Erythroblast (primary cell): ENCODE data around the gene P2RY8.
"Not testable (repeated sequence)": the region's sequence is repeated elsewhere in the genome, so short reads cannot be mapped to it uniquely, and the experiment has no call there.

Experiments
- DNase-seq, 2 experiments: peaks; one replicate each; lab custom pipeline; 2025; lab: John Stamatoyannopoulos, UW
- GATA1 ChIP-seq: IDR thresholded peaks from 2 replicates; pipeline ENCODE4 v1.6.1; 2011; ENCODE audit warnings: low read depth, mild to moderate bottlenecking, control low read depth, low read length, moderate library complexity
- POLR2A ChIP-seq: IDR thresholded peaks from 2 replicates; pipeline ENCODE4 v1.6.1; 2011; ENCODE audit warnings: mild to moderate bottlenecking, low read length

Gene P2RY8

GRCh38 chrX:1558761-1559468 lies 21.9 kb upstream of the P2RY8 start:
- no peak for TF ChIP-seq GATA1
- TF ChIP-seq POLR2A: no peak
- DNase-seq: peak; percentile 62 to 69

GRCh38 chrX:1557442-1557841 lies 20.5 kb upstream of the P2RY8 start:
- not testable (repeated sequence) for DNase-seq

DNA sequence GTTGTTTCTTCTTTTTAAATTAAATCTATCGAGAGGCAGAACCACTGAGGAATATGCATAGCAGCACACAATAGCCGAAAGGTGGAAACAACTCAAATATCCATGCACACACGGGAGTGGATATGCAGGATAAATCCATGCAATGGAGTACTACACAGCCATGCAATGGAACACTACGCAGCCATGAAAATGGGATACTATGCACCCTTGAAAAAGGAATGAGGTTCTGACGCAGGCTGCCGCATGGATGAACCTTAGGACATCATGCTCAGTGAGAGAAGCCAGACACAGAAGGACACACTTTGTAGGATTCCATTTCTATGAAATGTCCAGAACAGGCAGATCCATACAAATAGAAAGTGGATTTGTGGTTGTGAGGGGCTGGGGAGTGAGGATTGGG lies 18.4 kb upstream of the P2RY8 start:
- no peak for TF ChIP-seq POLR2A
- no peak for DNase-seq

- TF ChIP-seq POLR2A (no peak), GATA1 (no peak)
- no peak for DNase-seq
Measured at GRCh38 chrX:1554469-1555210, 17.7 kb upstream of the P2RY8 start.

DNA sequence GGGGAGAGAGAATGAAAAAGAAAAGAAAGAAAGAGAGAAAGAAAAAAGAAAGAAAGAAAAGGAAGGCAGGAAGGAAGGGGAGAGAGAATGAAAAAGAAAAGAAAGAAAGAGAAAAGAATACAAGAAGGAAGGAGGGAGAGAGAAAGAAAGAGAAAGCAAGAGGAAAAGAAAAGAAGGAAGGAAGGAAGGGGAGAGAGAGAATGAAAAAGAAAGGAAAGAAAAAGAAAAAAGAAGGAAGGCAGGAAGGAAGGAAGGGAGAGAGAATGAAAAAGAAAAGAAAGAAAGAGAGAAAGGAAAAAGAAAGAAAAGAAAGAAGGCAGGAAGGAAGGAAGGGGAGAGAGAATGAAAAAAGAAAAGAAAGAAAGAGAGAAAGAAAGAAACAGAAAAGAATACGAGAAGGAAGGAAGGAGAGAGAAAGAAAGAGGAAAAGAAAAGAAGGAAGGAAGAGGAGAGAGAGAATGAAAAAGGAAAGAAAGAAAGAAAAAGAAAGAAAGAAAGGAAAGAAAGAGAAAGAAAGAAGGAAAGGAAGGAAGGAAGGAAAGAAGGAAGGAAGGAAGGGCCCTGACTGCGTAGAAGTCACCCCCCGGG lies 15.1 kb upstream of the P2RY8 start:
- DNase-seq: no peak
- TF ChIP-seq GATA1 (no peak), POLR2A (no peak)

- no peak for TF ChIP-seq POLR2A
- TF ChIP-seq GATA1: no peak
- no peak for DNase-seq
Measured at GRCh38 chrX:1546691-1547251, 9.8 kb upstream of the P2RY8 start.

GRCh38 chrX:1545776-1546408 lies 8.9 kb upstream of the P2RY8 start:
- no peak for DNase-seq
- no peak for TF ChIP-seq GATA1
- no peak for TF ChIP-seq POLR2A

DNA sequence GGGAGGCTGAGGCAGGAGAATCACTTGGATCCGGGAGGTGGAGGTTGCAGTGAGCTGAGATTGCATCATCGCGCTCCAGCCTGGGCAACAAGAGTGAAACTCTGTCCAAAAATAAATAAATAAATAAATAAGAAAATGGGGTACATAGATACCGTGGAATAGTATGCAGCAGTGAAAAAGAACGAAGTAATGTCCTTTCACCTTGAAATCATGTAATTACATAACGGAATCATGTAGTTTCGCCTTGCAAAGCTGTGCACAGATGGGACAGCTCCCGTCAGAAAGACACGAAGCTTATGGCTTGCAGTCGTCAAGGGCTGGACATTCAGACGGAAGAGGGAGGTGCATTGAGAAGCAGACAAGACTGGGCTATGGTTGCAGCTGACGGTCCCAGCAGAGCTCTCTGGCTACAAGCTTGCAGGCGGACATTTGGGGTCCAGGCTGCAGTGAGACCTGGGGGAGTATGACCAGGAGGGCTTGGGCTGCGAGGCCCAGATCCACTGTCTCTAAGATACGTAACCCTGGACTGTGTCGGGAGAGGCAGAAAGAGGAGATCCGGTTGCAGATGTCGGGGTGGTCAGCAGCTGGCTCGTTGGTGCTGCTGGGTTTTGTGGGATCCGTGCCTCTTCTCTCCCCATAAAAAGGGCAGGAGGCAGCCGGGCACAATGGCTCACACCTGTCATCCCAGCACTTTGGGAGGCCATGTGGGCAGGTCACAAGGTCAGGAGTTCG lies 6.2 kb upstream of the P2RY8 start:
- TF ChIP-seq GATA1 (no peak), POLR2A (no peak)
- DNase-seq: no peak

- DNase-seq: not testable (repeated sequence)
Measured at GRCh38 chrX:1539146-1539545, 2.2 kb upstream of the P2RY8 start.

DNA sequence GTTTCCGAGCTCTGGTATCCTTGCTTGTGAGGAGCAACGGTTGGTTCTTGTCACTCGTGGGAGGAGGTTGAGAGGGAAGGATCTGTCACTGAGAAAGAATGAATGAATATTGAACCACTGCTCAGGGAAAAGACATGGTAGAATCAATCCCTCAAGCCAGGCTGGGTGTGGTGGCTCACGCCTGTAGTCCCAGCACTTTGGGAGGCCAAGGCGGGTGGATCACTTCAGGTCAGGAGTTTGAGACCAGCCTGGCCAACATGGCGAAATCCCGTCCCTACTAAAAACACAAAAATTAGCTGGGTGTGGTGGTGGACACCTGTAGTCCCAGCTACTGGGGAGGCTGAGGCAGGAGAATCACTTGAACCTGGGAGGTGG lies 718 bp upstream of the P2RY8 start:
- not testable (repeated sequence) for DNase-seq

GRCh38 chrX:1536712-1537030 lies 314 bp downstream of the P2RY8 start:
- DNase-seq: no peak
- TF ChIP-seq GATA1 (no peak), POLR2A (no peak)

DNA sequence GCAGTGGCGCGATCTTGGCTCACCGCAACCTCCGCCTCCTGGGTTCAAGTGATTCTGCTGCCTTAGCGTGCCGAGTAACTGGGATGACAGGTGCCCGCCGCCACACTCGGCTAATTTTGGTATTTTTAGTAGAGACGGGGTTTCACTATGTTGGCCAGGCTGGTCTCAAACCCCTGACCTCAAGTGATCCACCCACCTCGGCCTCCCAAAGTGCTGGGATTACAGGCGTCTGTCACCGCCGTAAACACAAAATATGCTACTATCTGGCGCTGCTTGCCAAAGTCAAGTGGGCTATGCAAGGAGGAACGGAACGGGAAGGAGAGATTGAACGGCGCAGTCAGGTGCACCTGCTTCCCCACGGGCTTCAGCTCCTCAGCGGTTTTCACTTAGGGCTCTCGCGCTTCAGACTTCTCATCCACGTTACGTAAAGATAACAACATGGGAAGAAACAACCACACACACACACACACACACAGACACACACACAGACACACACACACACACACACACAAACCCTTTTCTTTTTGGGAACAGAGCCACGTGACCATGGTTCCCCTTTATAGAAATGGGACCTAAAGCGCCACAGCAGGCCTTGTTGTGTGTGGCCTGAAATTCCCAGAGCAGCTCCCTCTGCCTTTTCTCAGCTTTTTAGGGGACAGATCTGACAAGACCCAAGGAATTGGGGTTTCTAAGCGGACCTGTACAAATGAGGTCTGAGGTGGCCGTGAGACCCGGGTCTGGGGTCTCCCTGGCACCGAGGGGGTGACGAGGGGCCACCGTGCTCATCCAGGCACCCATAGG lies 1.5 kb downstream of the P2RY8 start:
- no peak for TF ChIP-seq POLR2A
- no peak for TF ChIP-seq GATA1
- no peak for DNase-seq
